Effector CD4-positive, alpha-beta T cell (primary cell): Measurements from ENCODE around the gene REEP5.
A peak's percentile ranks its signal among the peaks of the same experiment; 100 is the strongest.
"Not testable (repeated sequence)": the region's sequence is repeated elsewhere in the genome, so short reads cannot be mapped to it uniquely, and the experiment has no call there.

Source experiments
- DNase-seq: peaks from one replicate; pipeline ENCODE4 v3.0.0-alpha.2; 2020

Gene REEP5

GRCh38 chr5:112931473-112931872, 9.4 kb upstream of the REEP5 start:
- DNase-seq: no peak

GRCh38 chr5:112930082-112930344, 8.0 kb upstream of the REEP5 start:
- no peak for DNase-seq

- no peak for DNase-seq
Observed at GRCh38 chr5:112929336-112930081, 7.5 kb upstream of the REEP5 start.

- no peak for DNase-seq
Observed at GRCh38 chr5:112923988-112924387, 2.0 kb upstream of the REEP5 start.

- peak; percentile 6 for DNase-seq
Observed at GRCh38 chr5:112923148-112923917, 1.3 kb upstream of the REEP5 start.

- DNase-seq: peak; percentile 43
Observed at GRCh38 chr5:112921026-112921832, 798 bp downstream of the REEP5 start.

GRCh38 chr5:112919972-112920371, 2.1 kb downstream of the REEP5 start:
- DNase-seq: no peak

GRCh38 chr5:112918679-112919078, 3.3 kb downstream of the REEP5 start:
- no peak for DNase-seq

- DNase-seq: no peak
Observed at GRCh38 chr5:112918136-112918535, 3.9 kb downstream of the REEP5 start.

- DNase-seq: peak; percentile 9
Observed at GRCh38 chr5:112917453-112917995, 4.5 kb downstream of the REEP5 start.

GRCh38 chr5:112915831-112916230, 6.2 kb downstream of the REEP5 start:
- no peak for DNase-seq

- DNase-seq: no peak
Observed at GRCh38 chr5:112914584-112914983, 7.4 kb downstream of the REEP5 start.

- no peak for DNase-seq
Observed at GRCh38 chr5:112910529-112910928, 11.5 kb downstream of the REEP5 start.

GRCh38 chr5:112908854-112909253, 13.2 kb downstream of the REEP5 start:
- DNase-seq: no peak

- no peak for DNase-seq
Observed at GRCh38 chr5:112907166-112907631, 14.8 kb downstream of the REEP5 start.

GRCh38 chr5:112906637-112907036, 15.4 kb downstream of the REEP5 start:
- no peak for DNase-seq

- DNase-seq: not testable (repeated sequence)
Observed at GRCh38 chr5:112904996-112905395, 17.0 kb downstream of the REEP5 start.

- no peak for DNase-seq
Observed at GRCh38 chr5:112902561-112902960, 19.5 kb downstream of the REEP5 start.

GRCh38 chr5:112895682-112896081, 26.3 kb downstream of the REEP5 start:
- no peak for DNase-seq

- DNase-seq: no peak
Observed at GRCh38 chr5:112892776-112893175, 29.3 kb downstream of the REEP5 start.

- not testable (repeated sequence) for DNase-seq
Observed at GRCh38 chr5:112892066-112892465, 30.0 kb downstream of the REEP5 start.

GRCh38 chr5:112886975-112887374, 35.1 kb downstream of the REEP5 start:
- DNase-seq: no peak

- no peak for DNase-seq
Observed at GRCh38 chr5:112885001-112885400, 37.0 kb downstream of the REEP5 start.
